ENCODE measurements around the gene SLC17A9. TPM values are rescaled to one million over a fixed set of nuclear protein-coding genes. Genes with fewer than 3 reads are reported as not detected.

Gene SLC17A9
- total and polyA plus RNA-seq, 4 donors: 2.4 to 17.3 (median 9.6) TPM

- Histone ChIP-seq H3K36me3 (ENCODE audit: control insufficient read depth in 4 of 4, insufficient read depth in 4 of 4, low read length in 4 of 4) (peaks cover 0 to 2% (median 0%) of the 10 kb centered on the region in 4 donors), H3K4me1 (ENCODE audit: control insufficient read depth in 5 of 5, insufficient read depth in 5 of 5, low read length in 5 of 5) (peaks cover 0 to 22% (median 16%) of the 10 kb centered on the region in 5 donors), H3K9ac (ENCODE audit: insufficient read depth in 1 of 2, low read length in 2 of 2) (no peak overlapping the region), H3K27ac (ENCODE audit: low read depth in 1 of 2, low read length in 1 of 2) (no peak overlapping the region), H3K9me3 (ENCODE audit: control insufficient read depth in 4 of 4, insufficient read depth in 3 of 4, low read length in 3 of 4) (no peaks in the 10 kb centered on the region), H3K4me3 (no peak overlapping the region), H3K27me3 (ENCODE audit: control insufficient read depth in 3 of 3, insufficient read depth in 3 of 3, low read length in 2 of 3) (no peaks in the 10 kb centered on the region)
- 94 to 95% methylated on average over 36 of the region's 36 CpGs for WGBS, 2 donors
- no peak for ATAC-seq (ENCODE audit: insufficient read depth, low FRiP score)
- DNase-seq: no peak
- no peak for TF ChIP-seq CTCF (IDR thresholded peaks at IDR 0.05; ENCODE audit: control extremely low read depth, extremely low read depth)
Observed at GRCh38 chr20:62957136-62958117, 4.9 kb downstream of the SLC17A9 start.

- 75 to 83% methylated on average over 10 of the region's 10 CpGs for WGBS, 2 donors
- Histone ChIP-seq H3K9ac (ENCODE audit: insufficient read depth in 1 of 2, low read length in 2 of 2) (no peak overlapping the region), H3K36me3 (ENCODE audit: control insufficient read depth in 4 of 4, insufficient read depth in 4 of 4, low read length in 4 of 4) (peaks cover 0 to 2% (median 0%) of the 10 kb centered on the region in 4 donors), H3K27me3 (ENCODE audit: control insufficient read depth in 3 of 3, insufficient read depth in 3 of 3, low read length in 2 of 3) (no peaks in the 10 kb centered on the region), H3K4me1 (ENCODE audit: control insufficient read depth in 5 of 5, insufficient read depth in 5 of 5, low read length in 5 of 5) (peaks cover 0 to 14% (median 7%) of the 10 kb centered on the region in 5 donors), H3K9me3 (ENCODE audit: control insufficient read depth in 4 of 4, insufficient read depth in 3 of 4, low read length in 3 of 4) (no peaks in the 10 kb centered on the region), H3K27ac (ENCODE audit: low read depth in 1 of 2, low read length in 1 of 2) (no peak overlapping the region), H3K4me3 (no peak overlapping the region)
- ATAC-seq (ENCODE audit: insufficient read depth, low FRiP score) (no peak), DNase-seq (no peak)
- TF ChIP-seq CTCF (IDR thresholded peaks at IDR 0.05; ENCODE audit: control extremely low read depth, extremely low read depth): no peak
Observed at GRCh38 chr20:62958388-62959100, 6.0 kb downstream of the SLC17A9 start.

GRCh38 chr20:62959101-62959971 is 6.8 kb downstream of the SLC17A9 start:
- H3K9me3 ChIP-seq (ENCODE audit: control insufficient read depth in 4 of 4, insufficient read depth in 3 of 4, low read length in 3 of 4): no peaks in the 10 kb centered on the region
- peaks cover 0 to 7% (median 4%) of the 10 kb centered on the region in 5 donors for H3K4me1 ChIP-seq (ENCODE audit: control insufficient read depth in 5 of 5, insufficient read depth in 5 of 5, low read length in 5 of 5)
- WGBS, 2 donors: 52 to 58% methylated on average over 41 to 43 of the region's 43 CpGs
- H3K27me3 ChIP-seq (ENCODE audit: control insufficient read depth in 3 of 3, insufficient read depth in 3 of 3, low read length in 2 of 3): no peaks in the 10 kb centered on the region
- ATAC-seq (ENCODE audit: insufficient read depth, low FRiP score): no peak
- no peak overlapping the region for H3K4me3 ChIP-seq
- peaks cover 0 to 6% (median 0%) of the 10 kb centered on the region in 4 donors for H3K36me3 ChIP-seq (ENCODE audit: control insufficient read depth in 4 of 4, insufficient read depth in 4 of 4, low read length in 4 of 4)
- no peak for DNase-seq
- H3K9ac ChIP-seq (ENCODE audit: insufficient read depth in 1 of 2, low read length in 2 of 2): no peak overlapping the region
- no peak overlapping the region for H3K27ac ChIP-seq (ENCODE audit: low read depth in 1 of 2, low read length in 1 of 2)
- no peak for TF ChIP-seq CTCF (IDR thresholded peaks at IDR 0.05; ENCODE audit: control extremely low read depth, extremely low read depth)
